IMR-90 (cell line): ENCODE data around the gene JADE3.

Experiments used
- BHLHE40 ChIP-seq: fragments of 150-350 bp; IDR thresholded peaks from 2 replicates; pipeline ENCODE4 v1.6.1; 2016; ENCODE audit warnings: mild to moderate bottlenecking, low read depth, low read length
- CTCF ChIP-seq: conservative IDR thresholded peaks from 2 replicates; pipeline ENCODE4 v1.5.1; 2012; ENCODE audit warnings: mild to moderate bottlenecking, low read depth, low read length, improper control_type of control experiment
- POLR2A ChIP-seq: IDR thresholded peaks from 2 replicates; pipeline ENCODE4 v1.6.1; 2012; ENCODE audit warnings: mild to moderate bottlenecking, low read depth, low read length
- RFX5 ChIP-seq: IDR thresholded peaks from 2 replicates; pipeline ENCODE4 v1.8.0; 2012; ENCODE audit warnings: low read depth, mild to moderate bottlenecking, low read length, moderate library complexity

GRCh38 chrX:47030339-47030738, 118.1 kb downstream of the JADE3 start:
- peak; percentile 74 for TF ChIP-seq CTCF
- TF ChIP-seq POLR2A, result no peak
- TF ChIP-seq RFX5, result no peak
- no peak for TF ChIP-seq BHLHE40
